Measurements from ENCODE around the gene GLI1.
"Not testable (repeated sequence)": the region's sequence is repeated elsewhere in the genome, so short reads cannot be mapped to it uniquely, and the experiment has no call there.

The GLI1 gene

DNA sequence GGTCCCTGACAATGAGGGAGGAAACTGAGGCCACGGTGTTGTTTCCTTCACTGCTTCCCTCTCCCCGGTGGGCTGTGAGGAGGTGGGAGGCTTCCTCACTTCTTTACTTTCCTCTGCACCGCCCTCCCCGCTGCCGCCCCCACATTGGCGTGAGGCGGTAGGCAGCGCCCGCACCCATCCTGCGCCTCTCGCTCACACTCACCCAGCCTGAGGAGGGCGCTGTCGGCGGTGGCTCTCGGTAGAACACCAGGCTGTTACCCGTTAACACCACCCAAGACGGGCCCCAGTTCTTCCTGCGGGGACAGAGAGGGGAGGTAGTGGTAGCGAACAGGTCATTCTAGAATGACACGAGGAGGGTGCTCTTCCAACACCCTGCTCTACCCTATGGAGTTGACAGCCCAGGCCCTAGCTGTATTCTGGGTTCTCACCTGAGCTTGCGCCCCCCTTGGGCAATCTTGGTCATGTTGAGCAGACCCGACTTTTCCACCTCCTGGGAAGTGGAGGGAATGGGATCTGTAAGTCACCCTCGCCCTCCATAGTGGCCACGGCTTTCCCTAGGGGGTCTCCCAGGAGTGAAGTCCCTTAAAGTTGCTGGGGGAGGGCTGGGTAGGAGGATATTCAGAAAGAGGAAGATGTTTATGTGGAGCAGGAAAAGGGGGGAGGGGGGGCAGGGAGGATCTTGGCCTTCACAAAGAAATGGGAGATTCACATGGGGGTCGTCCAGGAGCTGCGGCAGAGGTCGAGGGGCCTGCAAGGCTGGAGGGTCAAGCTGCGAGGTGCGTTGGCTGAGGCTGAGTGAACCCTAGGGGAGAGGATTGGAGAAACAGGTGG is 16.8 kb downstream of the GLI1 start:
- no peak for DNase-seq (ENCODE audit: low read depth)

DNA sequence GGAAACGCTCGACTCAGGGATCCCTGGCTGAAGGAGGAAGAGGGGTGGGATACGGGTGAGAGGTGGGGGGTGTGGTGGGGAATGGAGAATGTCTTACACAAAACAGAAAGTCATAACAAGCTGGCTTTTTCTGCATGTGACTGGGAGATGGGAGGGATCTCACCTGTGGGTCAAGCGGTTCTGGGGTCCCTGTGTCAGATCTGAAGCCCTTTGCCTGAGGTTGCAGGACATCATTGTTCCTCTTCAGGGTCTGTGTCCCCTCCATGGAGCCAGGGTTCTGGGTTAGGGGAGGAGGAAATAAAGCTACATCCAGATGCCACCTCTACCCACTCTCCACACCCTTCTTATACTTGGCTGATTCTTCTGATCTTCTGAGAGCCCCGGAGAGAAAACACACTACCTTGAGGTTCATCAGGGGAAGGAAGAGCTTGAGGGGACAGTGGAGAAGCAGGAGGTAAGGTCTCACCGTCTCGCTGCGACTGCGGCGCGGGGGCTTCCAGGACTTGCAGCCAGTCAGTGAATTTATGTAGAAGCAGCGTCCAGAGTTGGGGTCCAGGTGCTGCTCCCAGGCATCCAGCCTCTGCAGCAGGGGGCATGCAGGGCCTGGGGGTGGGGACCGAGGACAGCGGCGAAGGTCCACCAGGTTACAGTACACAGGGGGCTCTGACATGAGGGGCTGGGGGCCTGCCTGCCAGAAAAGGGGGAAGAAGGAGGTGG is 17.6 kb downstream of the GLI1 start:
- no peak for DNase-seq (ENCODE audit: low read depth)

DNA sequence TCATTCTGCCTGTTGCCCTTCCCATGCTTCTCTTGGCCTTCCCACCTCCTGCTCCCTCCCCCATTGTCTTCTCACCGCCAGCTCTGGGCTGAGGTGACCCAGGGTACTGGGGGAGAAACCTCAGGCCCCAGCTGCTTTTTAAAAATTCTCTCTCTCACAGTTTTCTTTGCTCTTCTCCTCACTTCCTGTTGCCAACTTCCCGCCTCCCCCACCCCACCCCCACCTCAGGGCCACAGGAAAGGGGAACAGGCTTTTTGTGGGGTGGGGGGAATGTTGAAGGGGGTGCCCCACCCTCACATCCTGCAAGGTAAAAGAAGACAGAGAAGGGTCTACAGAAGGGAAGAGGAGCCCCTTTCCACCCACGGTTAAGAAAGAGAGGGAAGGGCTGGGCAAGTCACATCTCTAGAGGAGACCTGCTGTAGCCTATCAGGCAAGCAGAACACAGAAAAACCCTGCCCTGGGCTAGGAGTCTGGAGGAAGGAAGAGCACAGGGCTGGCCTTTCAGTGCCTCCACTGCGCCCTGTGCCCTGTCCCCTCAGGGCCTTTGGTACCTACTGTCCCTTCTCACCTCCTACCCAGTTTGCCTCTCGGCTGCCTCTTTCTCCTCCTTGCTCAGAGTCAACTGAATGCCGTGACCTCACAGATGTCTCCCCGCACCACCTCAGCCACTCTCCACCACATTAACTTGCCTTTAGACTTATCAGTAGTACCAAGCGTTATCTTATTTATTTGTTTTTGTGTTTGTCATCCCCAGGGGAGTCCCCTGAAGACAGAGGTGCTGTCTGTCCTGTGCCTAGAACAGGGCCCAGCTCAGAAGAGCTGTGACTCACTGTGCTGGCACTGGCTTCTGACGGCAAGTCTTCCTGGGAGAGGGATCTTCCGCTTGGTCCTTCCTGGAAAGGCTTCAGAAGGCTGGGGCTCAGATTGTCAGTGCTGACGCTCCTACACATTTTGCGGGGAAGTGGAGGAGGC is 18.4 kb downstream of the GLI1 start:
- DNase-seq (ENCODE audit: low read depth): no peak

DNA sequence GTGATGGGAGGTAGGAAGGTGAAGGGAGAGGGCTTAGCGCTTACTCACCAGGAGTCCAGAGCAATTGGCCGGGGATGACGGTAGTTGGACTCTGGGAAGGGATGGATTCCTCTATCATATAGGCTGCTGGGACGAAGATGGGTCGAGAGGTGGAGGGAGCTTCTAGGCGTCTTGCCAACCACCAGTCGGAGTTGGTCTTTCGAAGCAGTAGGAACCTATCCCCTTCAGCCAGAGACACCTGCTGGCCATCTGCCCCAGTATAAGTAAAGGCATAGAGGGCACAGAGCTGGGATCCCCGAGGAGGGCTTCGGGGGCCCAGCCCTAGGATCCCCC is 19.4 kb downstream of the GLI1 start:
- DNase-seq (ENCODE audit: low read depth): no peak

DNA sequence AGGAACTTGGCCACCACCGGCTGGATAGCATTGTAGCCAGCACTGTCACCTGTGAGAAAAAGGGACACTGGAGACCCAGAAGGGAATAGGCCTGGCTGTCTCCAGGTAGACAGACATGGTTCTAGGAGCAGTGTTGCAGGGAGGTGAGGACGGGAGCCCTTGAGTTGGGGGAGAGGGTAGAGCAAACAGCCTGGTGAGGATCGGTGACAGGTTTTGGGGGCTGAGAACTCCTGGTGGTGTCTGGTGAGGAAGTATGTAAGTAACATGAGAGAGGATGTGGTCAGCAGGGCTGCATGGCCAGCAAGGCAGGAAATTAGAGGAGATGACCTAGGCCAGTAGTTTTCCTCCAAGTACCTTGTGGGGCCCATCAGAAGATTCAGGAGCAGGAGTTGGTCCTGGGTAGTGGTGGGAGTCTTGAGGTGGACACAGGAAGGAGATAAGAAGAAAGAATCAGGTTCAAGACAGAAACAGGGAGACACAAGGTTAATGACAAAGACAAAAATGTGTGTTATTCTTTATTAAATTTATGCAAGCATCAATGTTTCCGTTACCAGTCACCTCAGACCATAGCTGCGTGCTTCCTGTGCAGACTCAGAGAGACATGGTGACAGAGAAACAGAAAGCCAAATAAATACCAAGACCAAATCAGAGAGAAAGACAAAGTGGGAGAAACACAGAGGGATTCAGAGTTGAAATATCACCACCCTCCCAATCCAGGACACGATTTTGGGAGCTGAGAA is 20.0 kb downstream of the GLI1 start, which contains the start of gene ARHGAP9:
ARHGAP9 (minus strand) TSS at position 491 of the 740 bp plus-strand sequence; CDS start at position 31, 460 bp downstream.
- no peak for DNase-seq (ENCODE audit: low read depth)

DNA sequence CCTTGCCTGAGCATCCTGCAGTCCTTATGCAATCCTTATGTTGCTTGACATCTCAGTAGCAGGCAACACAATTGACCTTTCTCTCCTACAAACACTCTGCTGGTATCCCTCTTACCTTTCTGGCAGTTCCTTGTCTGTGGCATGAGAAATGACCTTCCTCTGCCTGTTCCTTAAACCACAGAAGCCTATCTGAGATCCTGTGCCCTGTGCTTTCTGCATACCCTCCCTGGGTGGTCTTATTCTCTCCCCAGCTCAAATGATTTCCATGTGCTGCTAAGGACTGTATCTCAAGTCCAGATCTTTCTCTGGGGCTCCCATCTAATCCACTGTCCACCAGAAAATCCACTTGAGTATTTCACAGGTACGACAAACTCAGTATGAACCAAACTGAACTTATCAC is 22.1 kb downstream of the GLI1 start:
- no peak for DNase-seq (ENCODE audit: low read depth)

DNA sequence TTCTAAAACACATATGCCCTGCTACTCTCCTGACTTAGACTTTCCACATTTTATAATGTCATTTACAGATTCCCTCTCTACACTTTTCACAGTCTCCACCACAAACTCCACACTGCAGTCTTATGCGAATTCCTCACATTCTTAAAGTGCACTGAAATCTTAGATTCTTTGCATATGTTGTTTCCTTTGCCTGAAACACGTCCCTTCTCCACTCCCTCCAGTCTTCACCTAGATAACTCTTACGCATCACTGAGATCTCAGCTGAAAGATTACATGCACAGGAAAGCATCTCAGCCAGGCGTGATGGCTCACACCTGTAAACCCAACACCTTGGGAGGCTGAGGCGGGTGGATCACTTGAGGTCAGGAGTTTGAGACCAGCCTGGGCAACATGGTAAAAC is 23.9 kb downstream of the GLI1 start:
- no peak for DNase-seq (ENCODE audit: low read depth)

DNA sequence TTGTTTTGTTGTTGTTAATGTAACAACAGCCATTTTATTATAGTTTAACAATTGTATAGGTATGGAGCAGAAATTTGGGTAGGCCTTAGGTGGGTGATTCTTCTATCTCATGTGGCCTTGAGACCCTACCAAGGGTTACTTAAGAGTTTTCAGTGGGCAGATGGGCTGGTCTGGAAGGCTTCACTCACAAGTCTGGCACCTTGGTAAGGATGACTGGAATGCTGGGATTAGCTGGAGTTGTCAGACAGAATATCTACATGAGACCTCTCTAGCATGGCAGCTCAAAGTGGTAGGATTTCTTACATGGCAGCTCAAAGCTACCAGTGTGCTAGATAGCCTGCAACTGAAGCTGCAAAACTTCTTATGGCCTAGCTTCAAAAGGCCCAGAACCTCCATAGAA is 26.1 kb downstream of the GLI1 start:
- no peak for DNase-seq (ENCODE audit: low read depth)

DNA sequence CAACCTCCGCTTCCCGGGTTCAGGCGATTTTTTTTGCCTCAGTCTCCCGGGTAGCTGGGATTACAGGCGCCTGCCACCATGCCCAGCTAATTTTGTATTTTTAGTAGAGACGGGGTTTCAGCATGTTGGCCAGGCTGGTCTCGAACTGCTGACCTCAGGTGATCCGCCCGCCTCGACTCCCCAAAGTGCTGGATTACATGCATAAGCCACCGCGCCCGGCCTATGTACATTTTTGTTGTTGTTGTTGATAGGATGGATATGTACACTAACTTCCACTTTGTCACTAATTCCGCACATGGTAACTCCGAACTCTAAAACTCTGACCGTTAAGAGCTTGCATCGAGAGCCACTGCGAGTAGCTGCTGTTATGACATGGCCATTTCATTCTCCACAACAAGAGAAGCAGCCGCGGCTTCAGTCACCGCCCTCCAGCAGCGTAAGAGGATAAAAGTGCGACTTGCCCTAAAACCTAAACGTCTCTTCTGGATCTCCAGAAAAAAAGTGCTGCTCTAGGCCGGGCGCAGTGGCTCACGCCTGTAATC is 27.5 kb downstream of the GLI1 start:
- no peak for DNase-seq (ENCODE audit: low read depth)

DNA sequence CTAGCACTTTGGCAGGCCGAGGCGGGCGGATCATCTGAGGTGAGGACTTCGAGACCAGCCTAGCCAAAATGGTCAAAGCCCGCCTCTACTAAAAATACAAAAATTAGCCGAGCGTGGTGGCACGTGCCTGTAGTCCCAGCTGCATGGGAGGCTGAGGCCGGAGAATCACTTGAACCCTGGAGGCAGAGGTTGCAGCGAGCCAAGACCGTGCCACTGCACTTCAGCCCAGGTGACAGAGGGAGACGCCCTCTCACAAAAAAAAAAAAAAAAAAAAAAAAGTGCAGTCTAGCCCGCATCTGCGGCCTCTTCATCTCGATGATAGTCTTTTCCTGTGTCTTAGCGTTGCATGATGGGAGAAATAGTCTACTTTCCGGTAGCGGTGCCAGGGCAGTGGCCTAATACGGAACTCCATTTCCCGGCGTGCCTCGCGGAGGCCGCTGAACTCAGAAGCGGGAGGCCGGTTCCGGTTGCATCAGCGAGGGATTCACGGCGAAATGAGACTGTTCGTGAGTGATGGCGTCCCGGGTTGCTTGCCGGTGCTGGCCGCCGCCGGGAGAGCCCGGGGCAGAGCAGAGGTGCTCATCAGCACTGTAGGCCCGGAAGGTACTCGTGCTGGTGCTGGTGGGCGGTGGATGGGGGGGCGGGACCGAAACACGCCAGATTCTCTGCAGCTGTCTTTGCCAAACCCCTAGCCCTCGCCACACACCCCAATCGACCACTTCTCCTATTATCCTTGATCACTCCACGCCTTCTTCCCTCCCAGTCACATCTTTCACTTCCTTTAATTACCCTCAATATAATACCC is 28.2 kb downstream of the GLI1 start, which contains the start of gene MARS1:
MARS1 (plus strand) TSS at position 472 of the 805 bp plus-strand sequence; CDS start at position 495, 23 bp downstream.
- DNase-seq (ENCODE audit: low read depth): peak; percentile 94

DNA sequence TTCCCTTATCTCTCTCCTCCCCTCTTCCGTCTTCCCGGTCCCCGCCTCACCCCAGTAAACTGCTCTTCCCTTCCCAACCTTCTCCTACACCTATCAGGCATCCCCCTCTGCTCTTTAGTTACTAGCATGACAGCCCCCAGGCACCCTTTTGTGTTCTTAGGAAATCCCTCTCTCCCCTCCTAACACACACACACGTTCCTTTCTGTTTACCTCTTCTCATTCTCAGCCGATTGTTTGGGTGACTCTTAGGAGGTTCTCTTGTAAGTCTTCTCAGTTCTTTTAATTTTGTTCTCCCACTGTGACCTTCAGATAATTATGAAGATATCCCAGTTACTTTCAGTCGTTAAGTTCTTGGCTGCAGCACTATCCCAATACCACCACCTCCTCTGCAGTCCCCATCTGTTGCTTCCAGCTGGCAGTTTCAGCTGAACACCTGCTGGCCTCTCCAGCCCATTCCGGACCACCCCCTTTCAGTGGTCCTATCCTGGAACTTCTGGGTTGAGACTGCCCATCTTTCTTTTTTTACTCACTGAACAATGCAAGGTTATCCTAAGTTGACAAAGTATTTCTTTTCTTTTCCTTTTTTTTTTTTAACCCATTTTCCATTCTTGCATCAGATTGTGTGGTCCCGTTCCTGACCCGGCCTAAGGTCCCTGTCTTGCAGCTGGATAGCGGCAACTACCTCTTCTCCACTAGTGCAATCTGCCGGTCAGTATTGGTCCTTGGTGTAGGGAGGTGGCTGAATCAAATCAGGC is 29.0 kb downstream of the GLI1 start:
- no peak for DNase-seq (ENCODE audit: low read depth)

DNA sequence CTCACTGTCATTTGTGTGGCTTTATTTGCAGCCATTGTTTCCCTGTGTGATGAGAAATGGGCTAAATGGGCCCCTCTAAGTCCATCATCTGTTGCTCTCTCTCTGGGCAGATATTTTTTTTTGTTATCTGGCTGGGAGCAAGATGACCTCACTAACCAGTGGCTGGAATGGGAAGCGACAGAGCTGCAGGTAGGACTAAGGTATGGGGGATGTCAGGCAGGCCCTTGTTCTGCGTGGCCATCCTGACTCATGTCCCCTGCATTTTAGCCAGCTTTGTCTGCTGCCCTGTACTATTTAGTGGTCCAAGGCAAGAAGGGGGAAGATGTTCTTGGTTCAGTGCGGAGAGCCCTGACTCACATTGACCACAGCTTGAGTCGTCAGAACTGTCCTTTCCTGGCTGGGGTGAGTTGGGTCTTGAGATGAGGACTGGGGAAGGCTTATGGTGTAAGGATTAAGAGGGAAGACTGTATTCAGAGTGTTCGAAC is 29.6 kb downstream of the GLI1 start:
- DNase-seq (ENCODE audit: low read depth): no peak

DNA sequence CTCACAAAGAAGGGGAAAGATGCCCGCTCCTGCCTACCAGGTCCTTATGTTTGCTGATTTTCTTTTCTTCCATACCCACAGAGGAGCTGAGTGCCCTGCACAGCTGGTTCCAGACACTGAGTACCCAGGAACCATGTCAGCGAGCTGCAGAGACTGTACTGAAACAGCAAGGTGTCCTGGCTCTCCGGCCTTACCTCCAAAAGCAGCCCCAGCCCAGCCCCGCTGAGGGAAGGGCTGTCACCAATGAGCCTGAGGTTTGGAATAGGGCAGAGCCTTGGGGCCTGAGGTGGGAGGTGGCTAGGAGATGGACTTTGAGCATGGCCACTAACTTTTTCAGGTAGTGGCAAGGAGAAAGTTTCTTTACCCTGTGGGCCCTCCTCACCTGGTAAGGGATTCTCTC is 30.5 kb downstream of the GLI1 start:
- no peak for DNase-seq (ENCODE audit: low read depth)

DNA sequence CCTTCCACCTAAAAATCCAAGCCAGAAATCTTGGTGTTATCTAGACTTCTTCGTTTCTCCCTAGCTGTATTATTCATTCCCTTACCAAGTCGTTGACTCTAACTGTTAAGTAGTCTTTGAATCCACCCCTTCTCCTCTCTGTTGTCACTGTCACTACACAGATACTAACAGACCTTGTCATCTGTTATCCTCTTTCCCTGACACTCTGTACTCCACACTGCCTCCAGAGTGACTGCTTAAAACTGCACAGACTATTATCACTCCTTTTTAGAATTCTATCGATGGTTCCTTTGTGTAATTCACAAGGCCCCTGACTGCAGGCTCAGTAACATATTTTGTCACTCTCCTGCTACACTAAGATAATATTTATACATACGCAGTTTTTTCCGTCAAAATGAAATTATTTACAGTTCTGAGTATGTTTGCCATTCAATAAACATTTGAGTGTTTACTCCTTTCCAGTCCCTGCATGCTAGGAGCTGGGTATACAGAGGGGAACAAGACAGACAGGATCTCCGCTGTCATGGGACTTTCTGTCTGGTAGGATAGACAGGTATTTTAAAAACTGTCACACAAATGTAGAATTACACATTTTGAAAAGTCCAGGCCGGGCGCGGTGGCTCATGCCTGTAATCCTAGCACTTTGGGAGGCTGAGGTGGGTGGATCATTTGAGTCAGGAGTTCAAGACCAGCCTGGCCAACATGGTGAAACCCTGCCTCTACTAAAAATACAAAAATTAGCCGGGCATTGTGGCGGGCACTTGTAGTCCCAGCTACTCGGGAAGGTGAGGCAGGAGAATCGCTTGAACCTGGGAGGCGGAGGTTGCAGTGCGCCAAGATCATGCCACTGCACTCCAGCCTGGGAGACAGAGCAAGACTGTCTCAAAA is 32.1 kb downstream of the GLI1 start:
- no peak for DNase-seq (ENCODE audit: low read depth)

DNA sequence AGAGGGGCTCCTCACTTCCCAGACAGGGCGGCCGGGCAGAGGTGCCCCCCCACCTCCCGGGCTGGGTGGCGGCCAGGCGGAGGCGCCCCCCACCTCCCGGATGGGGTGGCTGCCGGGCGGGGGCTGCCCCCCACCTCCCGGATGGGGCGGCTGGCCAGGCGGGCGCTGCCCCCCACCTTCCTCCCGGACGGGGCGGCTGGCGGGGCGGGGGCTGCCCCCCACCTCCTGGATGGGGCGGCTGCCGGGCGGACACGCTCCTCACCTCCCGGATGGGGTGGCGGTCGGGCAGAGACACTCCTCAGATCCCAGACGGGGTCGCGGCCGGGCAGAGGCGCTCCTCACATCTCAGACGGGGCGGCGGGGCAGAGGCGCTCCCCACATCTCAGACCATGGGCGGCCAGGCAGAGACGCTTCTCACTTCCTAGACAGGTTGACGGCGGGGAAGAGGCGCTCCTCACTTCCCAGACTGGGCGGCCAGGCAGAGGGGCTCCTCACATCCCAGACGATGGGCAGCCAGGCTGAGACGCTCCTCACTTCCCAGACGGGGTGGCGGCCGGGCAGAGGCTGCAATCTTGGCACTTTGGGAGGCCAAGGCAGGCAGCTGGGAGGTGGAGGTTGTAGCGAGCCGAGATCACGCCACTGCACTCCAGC is 35.6 kb downstream of the GLI1 start:
- not testable (repeated sequence) for DNase-seq (ENCODE audit: low read depth)

DNA sequence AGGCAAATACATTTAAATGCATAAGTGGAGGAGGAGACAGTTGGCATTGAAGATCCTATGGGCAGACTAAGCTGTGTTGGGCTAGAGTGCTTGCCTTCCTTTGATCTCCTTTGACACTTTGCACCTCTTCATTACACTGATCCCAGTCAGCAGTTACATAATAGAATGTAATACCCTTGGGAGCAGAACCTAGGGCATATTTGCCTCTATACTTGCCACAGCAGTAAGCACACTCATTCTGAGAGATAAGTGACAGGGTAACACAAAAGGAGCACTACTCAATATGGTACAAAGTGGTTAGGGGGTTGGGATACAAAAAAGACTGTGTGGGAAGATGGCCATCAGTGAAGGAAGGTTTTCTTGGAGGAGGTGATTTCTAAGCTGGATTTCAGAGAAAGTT is 37.2 kb downstream of the GLI1 start:
- DNase-seq (ENCODE audit: low read depth): no peak

DNA sequence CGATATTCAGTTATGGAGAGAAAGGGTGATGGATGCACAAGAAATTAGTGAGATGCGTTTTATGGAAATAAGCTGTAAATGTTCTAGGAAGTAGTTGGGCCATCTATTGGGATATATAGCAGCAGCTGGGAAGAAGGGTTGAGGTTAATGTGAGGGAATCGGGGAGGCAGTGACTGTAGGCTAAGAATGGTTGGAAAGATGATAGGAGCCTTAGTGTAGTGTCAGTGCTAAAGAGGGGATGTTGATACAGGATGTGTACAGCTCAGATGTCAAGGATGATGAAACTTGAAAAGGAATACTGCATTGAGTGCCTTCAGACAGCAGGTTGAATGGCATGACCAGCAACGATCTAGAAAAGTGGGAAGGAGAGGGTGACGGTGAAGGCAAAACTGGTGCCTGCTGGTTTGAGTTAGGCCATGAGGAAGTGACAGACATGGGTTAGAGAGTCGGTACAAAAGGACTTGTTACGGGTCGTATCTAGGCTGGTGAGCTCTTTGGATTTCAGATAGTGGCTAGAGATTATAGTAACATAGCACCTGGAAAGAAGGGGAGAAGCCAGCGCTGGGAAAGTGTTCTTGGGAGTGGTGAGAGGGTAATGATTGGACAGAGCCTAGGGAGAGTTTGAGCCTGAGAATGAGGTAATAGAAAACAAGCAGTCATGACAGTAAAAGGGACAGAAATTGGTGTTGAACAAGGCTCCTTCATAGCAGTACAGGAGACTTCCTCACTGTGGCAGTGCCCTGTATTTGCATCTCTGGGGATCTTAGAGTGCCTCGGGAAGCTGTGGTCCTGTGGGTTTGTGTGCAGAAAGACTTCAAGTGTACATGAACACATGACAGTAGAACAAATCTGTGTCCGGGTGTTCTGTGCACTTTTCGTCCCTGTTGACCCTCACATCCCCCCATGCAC is 37.9 kb downstream of the GLI1 start:
- DNase-seq (ENCODE audit: low read depth): no peak
